HG03439 (cell line): Measurements from ENCODE around the gene STK11.
A peak's percentile ranks its signal among the peaks of the same experiment; 100 is the strongest.

ENCODE experiments used
- ATAC-seq: cut with Tn5 transposase; IDR thresholded peaks from one replicate; pipeline ENCODE4 v1.9.1; 2021; ENCODE audit warnings: mild to moderate bottlenecking, moderate library complexity; ENCODE audit not compliant: unreplicated experiment

Gene STK11

DNA sequence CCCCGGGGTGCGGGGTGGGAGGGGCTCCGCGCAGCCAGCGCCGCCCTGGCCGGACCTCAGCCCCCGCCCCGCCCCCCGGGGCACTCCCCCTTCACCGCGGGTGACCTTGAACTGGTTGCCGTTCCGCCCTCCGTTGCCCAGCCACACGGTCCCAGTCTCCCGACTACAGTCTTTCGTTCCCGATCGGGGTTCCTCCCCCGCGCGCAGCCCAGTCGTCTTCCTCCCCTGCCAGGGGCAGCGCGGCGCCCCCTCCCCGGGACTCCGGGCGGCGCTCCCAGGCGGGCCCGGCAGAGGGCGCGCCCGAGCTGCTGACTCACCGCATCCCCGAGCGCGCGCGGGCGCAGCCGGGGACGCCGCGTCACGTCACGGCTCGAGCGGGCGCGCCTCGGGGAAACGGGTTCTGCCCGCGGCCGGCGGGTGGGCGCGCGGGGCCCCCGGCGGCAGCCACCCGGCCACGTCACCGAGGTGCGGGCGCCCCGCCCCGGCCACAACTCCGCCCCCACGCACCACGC, 43.3 kb downstream of the STK11 start:
- ATAC-seq, result peak; percentile 36

- peak; percentile 41 for ATAC-seq
These were observed 43.9 kb downstream of the STK11 start for GRCh38 chr19:1249298-1249989.

DNA sequence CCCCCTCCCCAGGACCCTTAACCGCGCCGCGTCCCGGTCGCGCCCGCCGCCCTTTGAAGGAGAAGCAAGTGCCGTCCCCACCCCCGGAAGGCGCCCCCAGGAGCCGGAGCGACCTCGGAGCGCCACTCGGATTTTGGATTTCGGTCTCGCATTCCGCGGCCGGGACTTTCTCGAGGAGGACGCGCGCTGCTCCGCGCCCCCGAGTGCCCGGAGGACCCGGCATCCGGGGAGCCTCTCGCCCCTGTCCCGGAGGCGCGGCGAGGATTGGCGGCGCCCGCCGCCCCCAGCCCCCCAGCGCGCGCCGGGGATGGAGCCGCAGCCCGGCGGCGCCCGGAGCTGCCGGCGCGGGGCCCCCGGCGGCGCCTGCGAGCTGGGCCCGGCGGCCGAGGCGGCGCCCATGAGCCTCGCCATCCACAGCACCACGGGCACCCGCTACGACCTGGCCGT, 44.4 kb downstream of the STK11 start:
- no peak for ATAC-seq

GRCh38 chr19:1250437-1251260, 45.1 kb downstream of the STK11 start:
- no peak for ATAC-seq

GRCh38 chr19:1251330-1252220, 46.0 kb downstream of the STK11 start:
- no peak for ATAC-seq

DNA sequence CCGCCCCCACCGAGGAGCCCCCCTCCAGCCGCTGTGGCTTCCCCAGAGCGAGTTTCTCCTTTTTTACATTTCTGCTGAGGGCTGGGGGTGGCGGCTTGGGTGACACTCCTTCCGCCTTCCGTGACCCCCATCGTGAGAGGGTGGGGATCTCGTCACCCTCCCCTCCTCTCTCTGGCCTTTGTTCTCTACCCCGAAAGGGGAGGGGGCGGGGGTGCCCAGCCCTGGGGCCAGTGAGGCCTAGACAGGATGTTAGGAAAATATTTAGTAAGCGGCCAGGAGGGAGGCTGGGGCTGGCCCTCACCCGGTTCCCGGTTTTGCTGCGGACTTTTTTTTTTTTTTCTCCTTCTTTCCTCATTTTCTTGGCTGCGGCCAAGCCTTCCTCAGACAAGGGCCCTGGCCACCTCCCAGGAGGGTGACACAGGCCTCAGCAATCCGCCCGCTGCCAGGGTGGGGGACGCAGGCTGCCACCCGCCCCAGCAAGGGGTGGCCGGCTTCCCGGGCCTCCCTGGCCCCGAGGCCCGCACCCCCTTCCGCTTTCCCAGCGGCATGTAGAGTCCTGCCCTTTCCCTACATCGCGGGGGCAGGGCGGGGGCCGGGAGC, 46.7 kb downstream of the STK11 start:
- ATAC-seq, result no peak

DNA sequence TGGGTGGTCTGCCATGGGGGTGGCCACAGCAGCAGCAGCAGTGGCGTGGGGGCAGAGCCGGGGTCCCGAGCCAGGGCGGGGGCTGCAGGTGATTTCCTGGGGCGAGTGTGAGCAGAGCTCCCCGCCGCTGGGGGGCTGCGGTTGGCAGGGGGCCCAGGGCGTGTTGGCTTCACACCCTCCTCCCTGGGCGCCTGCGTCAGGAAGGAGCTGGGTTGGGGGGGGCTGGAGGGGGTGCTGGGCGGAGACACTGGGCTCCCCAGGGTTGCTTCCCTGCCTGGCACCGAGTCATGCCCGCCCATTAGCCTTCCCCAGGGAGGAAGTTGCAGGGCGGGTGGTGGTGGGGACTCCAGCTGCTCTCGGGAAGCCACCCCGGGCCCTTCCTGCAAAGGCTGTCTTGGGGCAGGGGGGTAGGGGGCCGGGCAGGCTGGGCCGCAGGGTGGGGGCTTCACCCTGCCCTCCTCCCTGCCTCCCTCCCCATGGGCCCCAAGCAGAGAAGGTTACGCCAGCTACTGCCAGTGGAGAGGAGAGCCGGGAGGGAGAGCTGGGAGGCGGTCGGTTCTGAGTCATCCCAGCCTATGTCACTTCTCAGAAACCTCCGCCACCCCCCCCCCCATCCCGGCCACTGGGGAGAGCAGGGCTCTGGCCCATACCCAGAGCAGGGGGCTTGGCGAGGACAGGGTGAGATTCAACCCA, 47.4 kb downstream of the STK11 start:
- no peak for ATAC-seq

DNA sequence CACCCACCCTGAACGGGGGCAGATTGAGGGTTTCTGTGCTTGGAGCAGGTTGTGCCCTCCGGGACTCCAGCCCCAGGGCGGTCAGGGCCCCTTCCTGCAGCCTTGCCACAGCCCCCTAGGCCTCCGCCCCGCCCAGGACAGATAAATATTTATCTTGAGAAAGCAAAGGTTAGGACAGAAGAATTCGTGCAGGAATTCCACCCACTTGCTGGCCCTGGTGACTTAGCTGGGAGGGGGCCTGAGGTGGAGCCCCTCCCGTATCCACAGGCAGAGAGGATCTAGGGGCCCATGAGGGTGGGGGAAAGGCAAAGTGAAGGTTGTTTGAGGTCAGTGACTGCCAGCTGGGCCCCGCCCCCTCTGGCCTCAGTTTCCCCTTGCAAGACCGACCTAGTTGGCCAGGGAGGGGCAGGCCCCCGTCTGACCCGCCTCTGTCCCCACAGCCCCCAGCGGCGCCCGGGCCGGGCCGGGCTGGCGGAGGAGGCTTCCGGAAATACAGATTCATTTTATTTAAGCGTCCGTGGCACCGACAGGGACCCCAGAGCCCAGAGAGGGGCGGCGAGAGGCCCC, 48.0 kb downstream of the STK11 start:
- ATAC-seq, result no peak

DNA sequence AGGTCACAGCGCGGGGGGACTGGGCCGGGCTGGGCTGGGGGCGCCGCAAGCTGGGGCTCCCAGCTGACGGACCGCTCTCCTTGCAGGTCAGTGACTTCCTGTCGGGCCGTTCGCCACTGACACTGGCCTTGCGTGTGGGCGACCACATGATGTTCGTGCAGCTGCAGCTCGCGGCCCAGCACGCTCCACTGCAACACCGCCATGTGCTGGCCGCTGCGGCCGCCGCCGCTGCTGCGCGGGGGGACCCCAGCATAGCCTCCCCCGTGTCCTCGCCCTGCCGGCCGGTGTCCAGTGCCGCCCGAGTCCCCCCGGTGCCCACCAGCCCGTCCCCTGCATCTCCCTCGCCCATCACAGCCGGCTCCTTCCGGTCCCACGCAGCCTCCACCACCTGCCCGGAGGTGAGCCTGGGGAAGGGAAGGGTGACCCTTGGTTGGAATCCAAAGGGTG, 48.5 kb downstream of the STK11 start:
- ATAC-seq, result no peak

GRCh38 chr19:1254530-1255185, 49.1 kb downstream of the STK11 start:
- no peak for ATAC-seq

GRCh38 chr19:1255186-1256161, 49.9 kb downstream of the STK11 start:
- ATAC-seq, result no peak

- no peak for ATAC-seq
These were observed 51.3 kb downstream of the STK11 start for GRCh38 chr19:1256646-1257474.

DNA sequence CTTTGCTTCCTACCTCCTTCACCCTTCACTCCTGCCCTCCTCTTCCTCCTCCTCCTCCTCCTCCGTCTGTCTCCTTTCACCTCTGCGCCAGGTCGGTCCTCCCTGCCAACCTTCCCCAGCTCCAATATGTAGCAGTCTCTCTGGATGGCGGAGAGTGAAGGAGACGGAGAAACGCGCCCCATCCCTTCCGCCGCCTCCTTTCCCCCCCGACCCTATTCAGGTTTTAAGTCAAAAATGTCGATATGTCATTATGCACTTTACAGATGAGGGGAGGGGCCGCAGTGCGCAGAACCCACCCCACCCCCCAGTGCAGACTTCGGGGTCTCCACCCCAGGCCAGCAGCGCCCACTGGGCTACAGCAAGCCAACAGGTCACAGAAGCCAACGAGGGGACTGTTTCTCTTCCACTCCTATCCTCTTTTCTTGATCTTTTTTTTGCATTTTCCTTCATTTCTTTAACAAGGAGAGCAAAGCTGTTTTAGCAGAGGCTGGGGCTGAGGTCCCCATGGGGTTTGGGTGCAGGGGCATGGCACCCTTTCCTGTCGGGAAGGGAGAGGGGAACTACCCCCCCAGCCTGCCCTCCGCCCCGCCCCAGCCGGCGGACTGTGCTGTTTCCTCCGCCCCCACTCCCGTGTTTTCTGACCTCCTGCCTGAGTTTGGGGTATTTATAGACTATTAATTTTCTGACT, 52.0 kb downstream of the STK11 start:
- no peak for ATAC-seq

- no peak for ATAC-seq
These were observed 52.5 kb downstream of the STK11 start for GRCh38 chr19:1258163-1258492.

DNA sequence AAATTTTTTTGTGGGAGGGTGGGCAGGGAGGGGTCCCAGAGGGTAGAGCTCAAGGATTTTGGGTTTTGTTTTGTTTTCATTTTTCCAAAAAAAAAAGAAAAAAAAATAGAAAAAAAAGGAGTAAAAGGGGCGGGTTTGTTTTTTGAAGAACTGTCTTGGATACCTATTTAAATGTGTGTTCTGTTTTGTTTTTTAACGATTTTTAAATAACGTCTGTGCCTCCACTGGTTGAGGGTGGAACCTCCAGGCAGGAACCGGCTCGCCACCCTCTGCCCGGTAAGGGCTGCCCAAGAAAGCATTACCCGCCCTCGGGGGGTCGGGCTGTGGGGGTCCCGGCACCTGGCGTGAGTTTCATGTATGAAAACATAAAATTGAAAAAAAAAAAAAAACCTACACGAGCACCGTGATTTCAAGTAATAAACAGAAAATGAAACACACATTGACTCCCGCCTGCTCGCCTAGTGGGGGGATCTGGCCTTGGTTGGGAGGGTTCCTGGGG, 53.2 kb downstream of the STK11 start:
- ATAC-seq, result no peak

DNA sequence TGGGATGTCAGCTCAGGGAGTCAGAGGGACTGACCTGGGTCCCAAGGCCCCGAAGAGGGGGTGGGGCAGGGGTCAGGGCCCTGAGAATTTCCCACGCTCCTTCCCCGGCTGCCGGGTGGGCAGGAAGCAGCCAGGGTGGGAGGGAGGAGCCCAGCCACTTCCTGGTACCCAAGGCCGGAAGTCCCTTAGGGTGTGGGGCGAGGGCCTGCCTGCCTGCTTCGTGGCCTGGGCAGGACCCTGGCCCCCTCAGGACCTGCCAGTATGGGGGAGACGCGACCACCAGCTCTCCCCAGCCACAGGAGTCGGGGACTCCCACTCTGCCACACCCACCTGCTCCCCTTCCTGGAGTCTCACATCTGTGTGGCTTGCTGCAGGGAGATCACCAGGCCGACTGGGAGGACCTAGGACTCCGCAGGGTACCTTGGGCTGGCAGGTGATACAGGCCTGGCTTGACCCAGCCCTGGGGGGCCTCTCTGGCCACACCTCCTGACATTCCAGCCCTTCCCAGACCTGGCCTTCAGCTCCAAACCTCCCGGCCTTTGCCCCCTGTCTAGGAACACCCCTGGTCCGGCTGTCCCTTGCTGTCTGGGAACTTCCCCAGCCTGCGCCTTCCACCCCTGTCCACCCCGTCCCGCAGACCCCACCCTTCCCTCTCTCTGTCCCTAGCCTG, 53.8 kb downstream of the STK11 start:
- ATAC-seq, result peak; percentile 25
